ENCODE data around the gene LPP. TPM values are rescaled to one million over a fixed set of nuclear protein-coding genes. Genes with fewer than 3 reads are reported as not detected.

The LPP gene
- polyA plus RNA-seq, 1 experiment, result 60.0 TPM

DNA sequence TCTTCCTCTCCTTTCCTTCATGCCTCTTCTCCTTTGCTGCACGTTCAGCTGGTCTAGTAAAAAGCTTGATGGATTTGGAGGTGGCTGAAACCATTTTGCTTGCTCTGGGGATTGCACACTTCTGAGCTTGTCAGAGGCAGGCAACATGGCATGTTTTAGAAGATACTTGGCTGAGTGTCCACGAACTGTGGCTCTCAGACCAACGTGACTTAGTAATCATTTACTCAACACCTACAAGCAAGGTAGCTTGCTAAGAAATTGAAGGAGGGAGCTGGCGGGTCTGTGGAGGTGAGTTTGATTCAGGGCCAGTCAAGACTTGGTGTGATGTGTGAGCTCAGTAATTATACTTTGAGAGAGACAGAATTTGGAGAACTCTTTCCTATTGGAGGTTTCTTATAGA, 196.0 kb downstream of the LPP start:
- H3K4me3 ChIP-seq (ENCODE audit: low read depth, low read length), result no peak overlapping the region
- TF ChIP-seq, protein P1, sequence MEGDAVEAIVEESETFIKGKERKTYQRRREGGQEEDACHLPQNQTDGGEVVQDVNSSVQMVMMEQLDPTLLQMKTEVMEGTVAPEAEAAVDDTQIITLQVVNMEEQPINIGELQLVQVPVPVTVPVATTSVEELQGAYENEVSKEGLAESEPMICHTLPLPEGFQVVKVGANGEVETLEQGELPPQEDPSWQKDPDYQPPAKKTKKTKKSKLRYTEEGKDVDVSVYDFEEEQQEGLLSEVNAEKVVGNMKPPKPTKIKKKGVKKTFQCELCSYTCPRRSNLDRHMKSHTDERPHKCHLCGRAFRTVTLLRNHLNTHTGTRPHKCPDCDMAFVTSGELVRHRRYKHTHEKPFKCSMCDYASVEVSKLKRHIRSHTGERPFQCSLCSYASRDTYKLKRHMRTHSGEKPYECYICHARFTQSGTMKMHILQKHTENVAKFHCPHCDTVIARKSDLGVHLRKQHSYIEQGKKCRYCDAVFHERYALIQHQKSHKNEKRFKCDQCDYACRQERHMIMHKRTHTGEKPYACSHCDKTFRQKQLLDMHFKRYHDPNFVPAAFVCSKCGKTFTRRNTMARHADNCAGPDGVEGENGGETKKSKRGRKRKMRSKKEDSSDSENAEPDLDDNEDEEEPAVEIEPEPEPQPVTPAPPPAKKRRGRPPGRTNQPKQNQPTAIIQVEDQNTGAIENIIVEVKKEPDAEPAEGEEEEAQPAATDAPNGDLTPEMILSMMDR (IDR thresholded peaks at IDR 0.05; ENCODE audit: insufficient read depth, low read depth, low read length), result no peak
- H3K27me3 ChIP-seq (ENCODE audit: control insufficient read depth, insufficient read depth, low read length), result no peaks in the 10 kb centered on the region
- DNase-seq (ENCODE audit: low read depth), result no peak
- H3K36me3 ChIP-seq (ENCODE audit: control insufficient read depth, insufficient read depth, low read length), result no peaks in the 10 kb centered on the region; the same call in 1 of the 2 replicates
- ChIA-PET POLR2A (no interaction called here), CTCF (interaction anchor here (0.6 to 1.5 kb wide), 6 partner anchors 9 to 610 kb away, joined by 3 read pairs; no protein-coding TSS in a partner anchor)

DNA sequence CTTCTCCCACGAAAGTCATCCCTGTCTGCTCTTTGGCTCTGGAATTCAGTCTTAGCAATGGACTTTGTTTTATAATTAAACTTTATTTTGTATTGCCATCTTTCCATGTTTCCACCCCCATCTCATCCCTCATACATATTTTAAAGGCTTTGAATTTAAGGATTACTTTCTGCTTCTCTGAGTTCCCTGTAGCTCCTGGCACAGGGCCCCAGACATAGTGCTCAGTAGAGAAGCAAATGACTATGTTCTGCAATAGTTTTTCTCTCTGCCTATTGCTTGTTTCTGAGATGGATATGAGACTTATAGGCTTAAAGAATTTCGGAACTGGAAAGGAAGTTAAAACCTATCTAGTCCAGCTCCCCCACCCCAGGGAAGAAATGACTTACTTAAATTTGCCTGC, 197.0 kb downstream of the LPP start:
- ChIA-PET CTCF (interaction anchor here (0.5 to 1.4 kb wide), 4 partner anchors 14 to 611 kb away, joined by 3 to 4 read pairs (median 3); partner anchors contain the start of gene BCL6), POLR2A (no interaction called here)
- TF ChIP-seq, protein P1 (IDR thresholded peaks at IDR 0.05; ENCODE audit: insufficient read depth, low read depth, low read length), result no peak
- H3K4me3 ChIP-seq (ENCODE audit: low read depth, low read length), result no peak overlapping the region
- H3K36me3 ChIP-seq (ENCODE audit: control insufficient read depth, insufficient read depth, low read length), result no peaks in the 10 kb centered on the region; the same call in 1 of the 2 replicates
- DNase-seq (ENCODE audit: low read depth), result no peak
- H3K27me3 ChIP-seq (ENCODE audit: control insufficient read depth, insufficient read depth, low read length), result no peaks in the 10 kb centered on the region

DNA sequence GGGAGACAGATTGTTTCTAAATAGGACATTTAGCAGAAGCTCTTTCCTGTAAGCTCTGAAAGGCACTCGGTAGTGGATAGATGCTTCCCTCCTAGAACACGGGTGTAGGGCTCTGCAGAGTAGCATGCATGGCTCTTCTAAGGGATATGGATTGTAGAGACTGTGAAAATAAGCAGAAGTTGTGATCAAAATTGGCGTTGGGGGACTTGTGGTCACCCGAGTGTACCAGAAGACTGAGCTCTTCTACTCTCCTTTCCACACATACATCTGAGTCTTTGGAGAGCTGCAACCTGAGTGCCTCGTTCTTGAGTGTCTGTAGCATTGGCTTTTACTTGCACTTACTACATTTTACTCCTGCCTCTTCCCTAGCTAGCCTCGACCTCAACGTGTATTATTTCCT, 197.7 kb downstream of the LPP start:
- POLR2A ChIA-PET, result no interaction called here

DNA sequence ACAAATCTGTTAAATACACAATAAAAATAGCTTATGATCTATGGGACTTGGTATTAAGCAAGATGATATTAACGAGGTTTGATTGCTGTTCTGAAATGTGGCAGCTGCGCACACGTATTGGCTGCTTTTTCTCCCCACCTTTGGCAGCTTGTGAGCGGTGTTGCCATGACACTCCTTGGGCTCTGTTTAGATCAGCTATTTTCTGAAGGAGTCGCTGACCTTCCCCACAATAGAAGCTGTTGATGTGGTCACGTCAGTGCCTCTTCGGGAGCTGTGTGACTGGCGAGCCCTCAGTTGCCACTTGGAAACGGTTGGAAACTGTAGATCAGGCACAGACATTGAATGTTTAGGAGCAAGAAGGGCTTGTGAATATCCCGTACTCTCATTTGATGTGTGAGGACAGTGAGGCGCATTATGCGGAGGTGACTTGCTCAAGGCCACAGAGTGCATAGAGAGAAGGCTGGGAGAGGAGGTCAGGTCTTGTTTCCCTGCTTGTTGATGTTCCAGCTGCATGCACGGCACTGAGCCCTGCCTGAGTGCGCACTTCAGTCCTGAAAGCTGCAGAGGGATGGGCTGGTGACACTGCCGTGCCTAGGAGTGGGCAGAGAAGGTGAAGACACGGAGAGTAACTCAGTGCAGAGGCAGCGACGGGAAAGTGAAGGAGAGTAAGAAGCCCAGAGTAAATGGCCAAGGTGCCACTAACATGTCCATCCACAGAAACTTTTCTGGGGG, 198.4 kb downstream of the LPP start:
- POLR2A ChIA-PET, result no interaction called here

More for the DNA sequence above, 197.7 kb downstream of the LPP start:
- CTCF ChIA-PET, result interaction anchor here (1.3 kb wide), 1 partner anchor 611 kb away, joined by 3 read pairs; no protein-coding TSS in a partner anchor
- Histone ChIP-seq H3K27me3 (ENCODE audit: control insufficient read depth, insufficient read depth, low read length) (no peaks in the 10 kb centered on the region), H3K36me3 (ENCODE audit: control insufficient read depth, insufficient read depth, low read length) (no peaks in the 10 kb centered on the region; the same call in 1 of the 2 replicates), H3K4me3 (ENCODE audit: low read depth, low read length) (no peak overlapping the region)
- no peak for DNase-seq (ENCODE audit: low read depth)
- TF ChIP-seq, protein P1 (IDR thresholded peaks at IDR 0.05; ENCODE audit: insufficient read depth, low read depth, low read length), result no peak

DNA sequence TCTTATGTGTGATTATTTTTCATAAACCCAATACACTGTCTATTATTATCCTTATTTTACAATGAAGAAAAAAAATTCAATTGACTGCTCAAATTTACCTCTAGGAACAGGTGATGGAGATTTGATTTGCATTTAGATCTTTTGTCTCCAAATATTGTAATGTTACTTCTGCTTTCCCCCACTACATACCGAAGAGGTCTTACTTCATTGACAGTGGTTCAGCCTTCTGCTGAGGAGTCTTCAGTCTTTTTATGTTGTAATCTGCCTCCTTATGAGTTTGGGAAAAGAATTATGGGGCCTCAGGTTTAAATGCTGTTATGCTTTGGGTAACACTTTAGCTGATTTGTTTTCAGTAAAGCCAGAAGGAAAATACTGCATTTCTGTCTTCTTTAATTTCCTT, 199.5 kb downstream of the LPP start:
- TF ChIP-seq, protein P1 (IDR thresholded peaks at IDR 0.05; ENCODE audit: insufficient read depth, low read depth, low read length), result no peak
- no peak overlapping the region for H3K4me3 ChIP-seq (ENCODE audit: low read depth, low read length)
- no peaks in the 10 kb centered on the region for H3K27me3 ChIP-seq (ENCODE audit: control insufficient read depth, insufficient read depth, low read length)
- CTCF ChIA-PET, result interaction anchor here (1.1 kb wide), 1 partner anchor 614 kb away, joined by 3 read pairs; no protein-coding TSS in a partner anchor
- H3K36me3 ChIP-seq (ENCODE audit: control insufficient read depth, insufficient read depth, low read length), result no peaks in the 10 kb centered on the region; the same call in 1 of the 2 replicates
- POLR2A ChIA-PET, result no interaction called here
- DNase-seq (ENCODE audit: low read depth), result no peak

More for the DNA sequence above, 198.4 kb downstream of the LPP start:
- H3K36me3 ChIP-seq (ENCODE audit: control insufficient read depth, insufficient read depth, low read length), result no peaks in the 10 kb centered on the region; the same call in 1 of the 2 replicates
- TF ChIP-seq, protein P1 (IDR thresholded peaks at IDR 0.05; ENCODE audit: insufficient read depth, low read depth, low read length), result no peak
- H3K27me3 ChIP-seq (ENCODE audit: control insufficient read depth, insufficient read depth, low read length), result no peaks in the 10 kb centered on the region
- CTCF ChIA-PET, result interaction anchor here (1.3 kb wide), 1 partner anchor 612 kb away, joined by 3 read pairs; no protein-coding TSS in a partner anchor
- no peak overlapping the region for H3K4me3 ChIP-seq (ENCODE audit: low read depth, low read length)
- no peak for DNase-seq (ENCODE audit: low read depth)
